Jurkat, Clone E6-1 (cell line): ENCODE measurements around the gene ABCF2.

Source experiments
- DNase-seq: peaks from one replicate; pipeline ENCODE4 v3.0.0-alpha.2; 2011; ENCODE audit warnings: low read depth, low spot score
- H3K4me3 ChIP-seq: 2 replicates; pipeline ENCODE4 v1.5.1; 2011; ENCODE audit warnings: mild to moderate bottlenecking, low read length, control low read depth, moderate library complexity

Gene ABCF2

GRCh38 chr7:151232091-151232916, 5.3 kb upstream of the ABCF2 start, which contains the start of gene CHPF2:
CHPF2 (plus strand) TSS chr7:151232483; CDS start chr7:151234012, 1,529 bp downstream.
- peak; percentile 82 for DNase-seq
- H3K4me3 ChIP-seq: peak within 1 kb of the TSS; percentile 94

GRCh38 chr7:151231080-151231479, 4.1 kb upstream of the ABCF2 start:
- H3K4me3 ChIP-seq: no peak overlapping the region
- no peak for DNase-seq

GRCh38 chr7:151229249-151229648, 2.2 kb upstream of the ABCF2 start:
- DNase-seq: no peak
- H3K4me3 ChIP-seq: no peak overlapping the region

- no peak for DNase-seq
Observed at GRCh38 chr7:151228024-151228866, 1.2 kb upstream of the ABCF2 start.

GRCh38 chr7:151226560-151226874, 488 bp downstream of the ABCF2 start:
- H3K4me3 ChIP-seq: peak overlapping the region; percentile 89
- no peak for DNase-seq

More at GRCh38 chr7:151228024-151228866, 1.2 kb upstream of the ABCF2 start:
- H3K4me3 ChIP-seq: peak overlapping the region; percentile 89

GRCh38 chr7:151225948-151226510, 976 bp downstream of the ABCF2 start:
- peak overlapping the region; percentile 89 for H3K4me3 ChIP-seq
- no peak for DNase-seq

- no peak overlapping the region for H3K4me3 ChIP-seq
- no peak for DNase-seq
Observed at GRCh38 chr7:151223728-151224127, 3.3 kb downstream of the ABCF2 start.

GRCh38 chr7:151218170-151218569, 8.8 kb downstream of the ABCF2 start:
- no peak for DNase-seq
- H3K4me3 ChIP-seq: no peak overlapping the region

- no peak for DNase-seq
- no peak overlapping the region for H3K4me3 ChIP-seq
Observed at GRCh38 chr7:151215396-151215795, 11.6 kb downstream of the ABCF2 start.

- H3K4me3 ChIP-seq: no peak overlapping the region
- no peak for DNase-seq
Observed at GRCh38 chr7:151213826-151214225, 13.2 kb downstream of the ABCF2 start.

- no peak overlapping the region for H3K4me3 ChIP-seq
- DNase-seq: no peak
Observed at GRCh38 chr7:151212626-151213025, 14.4 kb downstream of the ABCF2 start.

- H3K4me3 ChIP-seq: no peak overlapping the region
- DNase-seq: no peak
Observed at GRCh38 chr7:151211155-151211772, 15.7 kb downstream of the ABCF2 start.

GRCh38 chr7:151210087-151210854, 16.7 kb downstream of the ABCF2 start, which contains the start of gene H2BK1:
H2BK1 (minus strand) TSS chr7:151210488; CDS start chr7:151210318, 170 bp downstream.
- no peak within 1 kb of the TSS for H3K4me3 ChIP-seq
- no peak for DNase-seq

GRCh38 chr7:151209588-151209987, 17.4 kb downstream of the ABCF2 start:
- DNase-seq: no peak
- no peak overlapping the region for H3K4me3 ChIP-seq

- no peak for DNase-seq
- H3K4me3 ChIP-seq: no peak overlapping the region
Observed at GRCh38 chr7:151208253-151208862, 18.6 kb downstream of the ABCF2 start.

GRCh38 chr7:151207804-151208203, 19.2 kb downstream of the ABCF2 start:
- H3K4me3 ChIP-seq: no peak overlapping the region
- DNase-seq: no peak

GRCh38 chr7:151207315-151207714, 19.7 kb downstream of the ABCF2 start:
- DNase-seq: no peak
- H3K4me3 ChIP-seq: no peak overlapping the region

GRCh38 chr7:151206914-151207313, 20.1 kb downstream of the ABCF2 start:
- peak; percentile 79 for DNase-seq
- no peak overlapping the region; the same call in 1 of the 2 replicates for H3K4me3 ChIP-seq
